Superior temporal gyrus (tissue), 1 donor: ENCODE results near the gene USF2.
"Not testable (repeated sequence)": the region's sequence is repeated elsewhere in the genome, so short reads cannot be mapped to it uniquely, and the experiment has no call there.

Source experiments
- DNase-seq: peaks from one replicate; pipeline ENCODE4 v3.0.0-alpha.2; 2016; ENCODE audit errors: extremely low spot score

Gene USF2, protein sequence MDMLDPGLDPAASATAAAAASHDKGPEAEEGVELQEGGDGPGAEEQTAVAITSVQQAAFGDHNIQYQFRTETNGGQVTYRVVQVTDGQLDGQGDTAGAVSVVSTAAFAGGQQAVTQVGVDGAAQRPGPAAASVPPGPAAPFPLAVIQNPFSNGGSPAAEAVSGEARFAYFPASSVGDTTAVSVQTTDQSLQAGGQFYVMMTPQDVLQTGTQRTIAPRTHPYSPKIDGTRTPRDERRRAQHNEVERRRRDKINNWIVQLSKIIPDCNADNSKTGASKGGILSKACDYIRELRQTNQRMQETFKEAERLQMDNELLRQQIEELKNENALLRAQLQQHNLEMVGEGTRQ

GRCh38 chr19:35268536-35269437, at the start of gene USF2:
TSS of gene USF2 (plus strand) at chr19:35268962. CDS start at chr19:35269102, 140 bp downstream.
- peak; percentile 80 for DNase-seq

DNA sequence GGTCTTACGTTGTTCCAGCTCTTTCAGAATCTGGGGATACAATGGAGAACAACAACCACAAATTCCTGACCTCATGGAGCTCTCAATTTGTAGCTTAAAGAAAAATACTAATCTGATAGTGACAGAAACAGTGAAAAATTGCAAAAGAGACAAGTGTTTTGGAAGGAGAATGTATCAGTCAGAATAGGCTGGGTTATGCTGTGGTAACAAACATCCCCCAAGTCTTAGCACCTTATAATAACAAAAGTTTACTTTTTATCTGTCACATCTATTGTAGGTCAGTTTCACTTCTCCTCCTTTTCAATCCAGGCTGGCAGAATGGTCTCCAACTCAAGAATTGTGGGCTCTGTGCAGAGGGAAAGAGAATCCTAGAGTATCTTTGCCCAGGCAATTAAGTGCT, 49.8 kb upstream of the USF2 start:
- no peak for DNase-seq

DNA sequence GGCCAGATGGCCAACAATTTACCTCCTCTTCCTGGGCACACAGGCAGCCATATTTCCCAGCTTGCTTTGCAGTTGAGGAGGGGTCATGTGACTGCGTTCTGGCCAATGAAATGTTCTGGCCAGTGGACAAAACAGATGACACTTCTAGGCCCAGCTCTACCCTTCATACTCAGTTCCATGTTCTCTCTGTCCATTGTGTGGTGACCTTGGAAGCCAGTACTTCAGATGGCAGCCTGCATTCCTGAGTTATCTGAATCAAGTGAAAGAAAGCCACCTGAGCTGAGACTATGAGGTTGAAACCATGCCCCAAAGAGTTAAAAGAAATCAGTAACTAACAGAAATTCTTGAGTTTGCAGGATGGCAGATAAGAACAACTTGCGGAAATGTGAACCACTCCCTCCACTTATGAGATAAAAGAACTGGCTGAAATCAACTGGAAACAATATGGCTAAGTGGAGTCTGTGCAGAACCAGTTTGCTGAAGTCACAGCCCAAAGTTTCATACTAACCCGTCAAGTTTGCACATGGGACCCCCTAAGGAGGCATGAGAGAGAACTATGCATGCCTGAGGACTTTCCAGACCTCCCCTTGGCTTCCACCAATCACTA, 48.3 kb upstream of the USF2 start:
- DNase-seq = no peak

DNA sequence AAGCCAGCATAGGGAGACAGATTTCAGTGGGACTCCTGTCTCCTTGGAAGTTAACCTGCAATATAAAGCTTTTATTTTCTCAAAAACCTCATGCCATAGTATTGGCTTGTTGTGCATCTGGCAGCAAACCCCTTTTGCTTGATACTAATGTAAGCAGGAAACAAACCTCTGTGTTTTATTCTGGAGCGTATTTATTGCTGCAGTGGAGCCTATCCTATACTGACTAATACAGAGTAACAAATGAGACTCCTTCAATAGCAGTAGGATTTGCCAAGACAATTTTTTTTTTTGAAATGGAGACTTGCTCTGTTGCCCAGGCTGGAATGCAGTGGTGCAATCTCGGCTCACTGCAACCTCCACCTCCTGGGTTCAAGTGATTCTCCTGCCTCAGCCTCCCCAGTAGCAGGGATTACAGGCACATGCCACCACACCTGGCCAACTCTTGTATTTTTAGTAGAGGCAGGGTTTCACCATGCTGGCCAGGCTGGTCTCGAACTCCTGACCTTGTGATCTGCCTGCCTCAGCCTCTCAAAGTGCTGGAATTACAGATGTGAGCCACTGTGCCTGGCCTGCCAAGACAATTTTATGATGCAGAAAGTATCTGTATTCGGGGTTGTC, 47.7 kb upstream of the USF2 start:
- DNase-seq = not testable (repeated sequence)

GRCh38 chr19:35222373-35223015, 46.3 kb upstream of the USF2 start:
- DNase-seq = no peak

- DNase-seq = no peak
Measured at GRCh38 chr19:35223084-35223790, 45.5 kb upstream of the USF2 start.

DNA sequence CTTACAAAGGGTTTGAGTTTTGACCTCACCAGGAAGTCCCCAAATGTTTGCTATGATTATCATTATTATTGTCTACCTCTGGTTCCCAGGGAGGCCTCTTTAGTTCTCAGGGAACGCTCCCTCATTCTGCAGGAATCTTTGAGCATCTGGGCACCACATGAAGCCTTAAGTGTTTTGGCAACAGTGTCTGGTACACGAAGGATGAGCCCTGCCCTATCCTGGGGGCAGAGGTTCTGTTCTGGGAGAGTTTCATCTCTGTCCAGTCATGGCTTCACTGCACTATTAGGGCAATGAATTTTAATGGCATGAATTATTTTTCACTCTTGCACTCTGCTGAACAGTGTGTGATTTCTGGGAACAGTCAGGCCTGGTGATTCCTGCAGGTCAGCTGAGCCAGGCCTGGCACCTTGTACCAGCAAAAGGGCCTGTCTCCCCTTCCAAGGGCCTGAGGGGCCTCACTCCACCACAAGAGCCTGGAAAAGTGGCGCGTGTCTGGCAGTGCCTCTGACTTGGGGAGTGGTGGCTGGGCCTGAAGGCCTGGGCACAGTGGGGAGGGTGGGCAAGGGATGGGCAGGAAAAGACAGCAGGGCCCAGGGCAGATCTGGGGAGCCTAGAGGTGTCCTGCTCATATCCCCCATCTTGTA, 44.8 kb upstream of the USF2 start:
- DNase-seq = no peak

- no peak for DNase-seq
Measured at GRCh38 chr19:35224681-35225571, 43.8 kb upstream of the USF2 start.

GRCh38 chr19:35225951-35226350, 42.8 kb upstream of the USF2 start:
- no peak for DNase-seq

- peak; percentile 26 for DNase-seq
Measured at GRCh38 chr19:35226748-35227147, 42.0 kb upstream of the USF2 start.

DNA sequence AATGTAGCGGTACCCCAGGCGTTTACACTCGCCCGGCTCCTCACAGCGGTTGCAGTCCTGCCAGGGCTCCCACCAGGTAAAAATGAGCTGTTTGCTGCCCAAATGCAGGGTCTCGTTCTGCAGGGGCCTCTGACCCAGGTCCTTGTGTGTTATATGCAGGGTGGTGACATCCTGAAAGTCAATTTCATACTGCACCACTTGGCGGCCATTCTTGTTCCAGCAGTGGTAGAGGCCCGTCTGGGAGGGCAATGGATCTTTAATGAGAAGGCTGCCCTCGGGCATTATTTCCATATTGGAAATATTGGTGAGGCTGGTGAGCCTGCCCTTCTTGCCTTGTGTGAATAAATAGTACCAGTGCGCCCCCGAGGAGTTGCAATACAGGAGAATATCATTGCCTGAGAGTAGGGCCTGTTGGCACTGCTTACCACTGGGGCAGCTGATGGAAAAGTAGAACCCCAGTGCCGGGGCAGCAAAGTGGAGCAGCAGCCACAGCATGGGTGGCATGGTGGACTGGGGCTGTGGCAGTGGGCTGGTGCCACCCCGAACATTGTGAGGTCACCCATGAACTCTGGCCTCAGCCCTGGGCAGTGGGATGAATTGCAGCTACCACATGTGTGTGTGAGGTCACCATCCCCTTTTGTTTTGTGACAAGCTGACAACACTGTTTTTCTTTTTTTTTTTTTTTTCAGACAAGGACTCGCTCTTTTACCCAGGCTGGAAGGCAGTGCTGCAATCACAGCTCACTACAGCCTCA, 40.4 kb upstream of the USF2 start, which contains the start of gene FAM187B:
Gene FAM187B, minus strand, starts transcription at position 563 of the 754 bp plus-strand sequence. Its CDS starts 59 bp downstream, at position 504.
- DNase-seq = peak; percentile 71

DNA sequence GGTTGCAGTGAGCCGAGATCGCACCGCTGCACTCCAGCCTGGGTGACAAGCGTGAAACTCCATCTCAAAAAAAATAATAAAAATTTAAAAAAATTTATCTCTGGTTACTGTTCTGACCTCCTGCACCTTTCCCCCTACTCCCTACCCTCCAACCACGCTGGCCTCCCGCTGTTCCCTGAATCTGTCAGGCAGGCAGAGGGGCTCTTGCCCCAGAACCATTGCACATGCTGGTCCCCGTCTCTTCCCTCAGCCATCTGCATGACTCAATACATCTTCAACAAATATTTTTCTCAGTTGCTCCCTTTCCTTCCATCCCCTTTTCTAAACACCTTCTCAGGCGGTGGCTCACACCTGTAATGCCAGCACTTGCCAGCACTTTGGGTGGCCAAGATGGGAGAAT, 39.2 kb upstream of the USF2 start:
- DNase-seq = no peak

- no peak for DNase-seq
Measured at GRCh38 chr19:35231956-35232645, 36.7 kb upstream of the USF2 start.

- DNase-seq = no peak
Measured at GRCh38 chr19:35232912-35233311, 35.9 kb upstream of the USF2 start.

DNA sequence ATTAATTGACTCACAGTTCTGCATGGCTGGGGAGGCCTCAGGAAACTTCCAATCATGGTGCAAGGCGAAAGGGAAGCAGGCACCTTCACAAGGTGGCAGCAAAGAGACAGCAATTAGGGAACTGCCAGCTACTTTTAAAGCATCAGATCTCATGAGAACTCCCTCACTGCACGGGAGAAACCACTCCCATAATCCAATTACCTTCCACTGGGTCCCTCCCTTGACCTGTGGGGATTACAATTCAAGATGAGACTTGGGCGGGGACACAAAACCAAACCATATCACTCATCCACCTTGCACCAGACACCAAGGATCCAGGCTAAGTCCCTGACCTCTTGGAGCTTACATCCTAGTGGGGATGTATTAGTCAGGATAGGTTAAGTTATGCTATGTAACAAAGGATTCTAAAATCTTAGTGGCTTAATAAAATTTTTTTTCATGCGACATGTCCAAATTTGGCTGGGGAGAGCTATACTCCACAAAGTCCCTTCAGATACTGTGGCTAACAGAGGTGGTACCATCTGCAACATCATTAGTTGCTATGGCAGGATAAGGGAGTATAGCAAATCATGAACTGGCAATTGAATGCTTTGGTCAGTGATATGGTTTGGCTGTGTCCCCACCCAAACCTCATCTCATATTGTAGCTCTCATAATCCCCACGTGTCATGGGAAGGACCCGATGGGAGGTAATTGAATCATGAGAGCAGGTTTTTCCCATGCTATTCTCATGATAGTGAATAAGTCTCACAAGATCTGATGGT, 31.9 kb upstream of the USF2 start:
- DNase-seq = no peak

- DNase-seq = not testable (repeated sequence)
Measured at GRCh38 chr19:35239597-35239996, 29.2 kb upstream of the USF2 start.

DNA sequence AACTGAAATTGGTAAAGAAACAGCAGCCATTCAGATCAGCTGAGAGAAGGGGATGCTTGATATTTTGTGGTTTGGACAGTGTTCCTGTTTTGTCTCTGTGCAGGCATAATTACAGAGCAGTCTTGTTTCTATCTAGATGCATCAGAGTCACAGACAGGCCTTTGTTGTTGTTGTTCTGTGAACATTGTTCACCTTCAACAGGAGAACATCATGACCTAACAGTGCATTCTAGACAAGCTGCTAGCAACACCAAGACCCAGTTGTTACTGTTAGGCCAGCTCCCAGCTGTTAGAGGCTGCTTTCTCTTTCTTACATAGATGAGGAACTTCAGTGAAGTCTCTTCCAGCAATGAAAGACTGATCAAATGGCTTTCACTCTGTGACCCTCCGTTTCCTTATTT, 28.4 kb upstream of the USF2 start:
- DNase-seq = peak; percentile 50
